Thymus (tissue), 11 donors: Measurements from ENCODE around the gene BACH2. TPM values are rescaled to one million over a fixed set of nuclear protein-coding genes. Genes with fewer than 3 reads are reported as not detected.

Source experiments
- DNase-seq, 9 donors: peaks; one replicate each; pipeline ENCODE4 v3.0.0-alpha.2; 2013; ENCODE audit warnings: low spot score in 9 of 9, low read depth in 6 of 9, missing footprints in 1 of 9
- H3K27ac ChIP-seq, 2 donors: one replicate each; pipeline ENCODE4 v1.5.1; 2013; ENCODE audit warnings: control low read depth in 1 of 2, low read depth in 1 of 2, low read length in 1 of 2, mild to moderate bottlenecking in 1 of 2, moderate library complexity in 1 of 2
- H3K27me3 ChIP-seq, 2 donors: one replicate each; pipeline ENCODE4 v1.5.1; 2013; ENCODE audit warnings: low read length in 1 of 2; ENCODE audit not compliant: control insufficient read depth in 2 of 2, insufficient read depth in 1 of 2
- H3K36me3 ChIP-seq, 2 donors: one replicate each; pipeline ENCODE4 v1.5.1; 2013; ENCODE audit warnings: low read length in 1 of 2, mild to moderate bottlenecking in 1 of 2, moderate library complexity in 1 of 2; ENCODE audit not compliant: control insufficient read depth in 2 of 2, insufficient read depth in 2 of 2
- H3K4me1 ChIP-seq, 2 donors: one replicate each; pipeline ENCODE4 v1.5.1; 2013; ENCODE audit warnings: low read length in 2 of 2; ENCODE audit not compliant: control insufficient read depth in 2 of 2, insufficient read depth in 2 of 2
- H3K4me3 ChIP-seq, 2 donors: one replicate each; pipeline ENCODE4 v1.5.1; 2013; ENCODE audit warnings: low read length in 2 of 2, control low read depth in 1 of 2, mild to moderate bottlenecking in 1 of 2
- H3K9me3 ChIP-seq, 2 donors: one replicate each; pipeline ENCODE4 v1.5.1; 2013; ENCODE audit warnings: low read length in 1 of 2, mild to moderate bottlenecking in 1 of 2; ENCODE audit not compliant: control insufficient read depth in 2 of 2, insufficient read depth in 1 of 2
- WGBS: extraction: QIAGEN DNeasy Blood & Tissue Kit; methylation state at CpG from one replicate; pipeline ENCODE4 v1.1.7; 2013; 5-methylcytosine and 5-hydroxymethylcytosine counted together
- polyA plus RNA-seq: library from polyadenylated mRNA; stranded (reverse); fragments of 200-250 nt; gene quantifications from one replicate; pipeline ENCODE4 v1.2.3, GENCODE V29; 2013
- total RNA-seq: library from RNA; stranded (reverse); fragments of 120-200 nt; gene quantifications from one replicate; pipeline ENCODE4 v1.2.4, GENCODE V29; 2013
- donor health status: healthy.

Gene BACH2
- total and polyA plus RNA-seq, 2 donors = 12.3 to 12.7 TPM

DNA sequence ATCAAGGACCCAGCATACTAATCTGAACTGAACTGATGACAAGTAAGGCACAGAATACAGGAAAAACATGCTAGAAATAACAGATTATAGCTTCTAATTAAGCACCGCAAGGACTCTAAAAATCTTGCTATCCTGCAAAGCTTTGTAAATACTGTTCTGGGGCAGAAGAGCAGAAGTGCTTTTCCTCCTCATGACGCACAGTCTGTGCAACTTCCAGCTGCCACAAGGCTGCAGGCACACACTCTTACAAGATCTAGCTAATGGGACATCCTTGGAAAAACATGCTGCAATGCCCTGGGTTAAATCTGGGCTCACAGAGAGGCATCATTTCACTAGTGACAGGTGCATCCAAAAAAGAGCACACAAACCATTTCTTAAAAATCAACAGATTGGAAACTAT is 213.8 kb downstream of the BACH2 start:
- Histone ChIP-seq H3K4me1 (peaks cover 32 to 52% of the 10 kb centered on the region in 2 donors), H3K36me3 (peaks cover 3 to 11% of the 10 kb centered on the region in 2 donors), H3K27ac (no peak overlapping the region), H3K4me3 (no peak overlapping the region), H3K9me3 (no peaks in the 10 kb centered on the region), H3K27me3 (no peaks in the 10 kb centered on the region)
- DNase-seq = no peak
- WGBS = 88% methylated on average over 2 of the region's 2 CpGs

DNA sequence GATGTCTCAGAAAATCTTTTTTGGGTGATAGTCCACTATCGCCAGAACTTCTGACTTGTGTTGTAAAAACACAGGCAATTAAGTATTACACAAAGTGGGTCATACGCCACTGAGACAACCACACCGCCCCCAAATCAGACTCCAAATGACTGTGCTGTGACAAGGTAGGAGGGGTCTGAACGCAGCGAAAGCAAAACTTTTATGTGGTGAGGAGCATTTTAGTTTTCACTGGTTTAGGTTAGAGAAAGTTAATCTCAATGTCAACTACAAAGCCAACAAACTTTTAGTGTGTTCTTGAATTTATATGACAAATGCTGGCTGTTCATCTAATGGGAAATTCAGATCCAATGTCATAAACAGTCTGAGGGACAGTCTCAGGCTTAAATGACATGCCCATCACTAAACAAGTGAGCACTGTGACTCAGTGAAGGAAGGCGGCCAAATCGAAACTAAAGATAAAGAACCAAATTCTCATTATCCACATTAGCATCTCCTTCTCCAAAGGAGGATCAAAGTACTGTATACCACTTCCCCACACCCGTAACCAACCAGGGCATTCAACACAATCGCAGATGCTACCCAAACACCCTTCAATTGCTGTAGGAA is 215.7 kb downstream of the BACH2 start:
- Histone ChIP-seq H3K4me3 (peak overlapping the region; percentile 27 to 28), H3K36me3 (peaks cover 0 to under 1% of the 10 kb centered on the region in 2 donors), H3K27ac (peak overlapping the region; percentile 57 to 80), H3K27me3 (no peaks in the 10 kb centered on the region), H3K4me1 (peaks cover 32 to 56% of the 10 kb centered on the region in 2 donors), H3K9me3 (no peaks in the 10 kb centered on the region)
- peak in 7 of 9 donors; percentile 56 to 88 (median 66) for DNase-seq
- 22% methylated on average over 9 of the region's 9 CpGs for WGBS

DNA sequence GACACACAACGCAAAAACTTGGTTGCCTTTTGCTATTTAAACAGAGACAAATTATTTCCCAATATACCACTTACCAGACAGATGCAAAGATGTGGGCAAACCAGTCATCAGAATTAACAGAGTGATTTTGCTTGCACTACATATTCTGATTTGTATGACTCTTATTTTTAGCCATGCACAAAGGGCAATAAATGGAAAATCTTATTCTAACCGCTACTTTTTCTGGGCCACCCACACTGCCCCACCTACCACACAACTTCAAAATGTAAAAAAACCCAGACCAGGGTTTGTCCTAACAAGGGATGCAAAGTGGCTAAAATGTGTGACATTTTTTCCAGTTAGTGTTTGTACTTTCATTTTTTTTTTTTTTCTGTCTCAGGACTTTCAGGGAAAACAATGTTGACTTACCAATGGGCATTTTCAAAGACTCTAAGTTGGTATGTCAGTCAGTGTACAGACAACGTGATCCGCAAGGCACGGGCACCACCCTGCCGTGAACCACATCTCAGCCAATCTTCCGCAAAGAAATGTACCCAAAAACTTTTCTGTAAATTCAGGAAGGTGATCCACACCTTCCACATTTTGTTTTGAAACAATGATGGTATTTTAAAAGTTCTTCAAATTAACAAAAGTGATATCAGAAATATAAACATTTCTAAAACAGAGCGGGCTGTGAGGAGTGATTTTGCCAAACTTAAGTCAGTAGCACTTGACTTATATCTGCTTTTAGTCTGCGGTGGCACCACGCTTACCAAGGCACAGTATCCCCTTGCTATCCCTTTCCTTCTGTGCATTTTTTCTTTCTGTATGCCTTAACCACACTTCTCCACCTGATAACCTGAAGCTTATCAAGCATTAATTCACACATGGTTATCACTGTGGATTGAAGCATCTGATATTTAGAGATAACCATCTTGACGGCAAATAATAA is 216.8 kb downstream of the BACH2 start:
- 91% methylated on average over 11 of the region's 11 CpGs for WGBS
- Histone ChIP-seq H3K9me3 (no peaks in the 10 kb centered on the region), H3K27ac (peak overlapping the region in 1 of 2 donors; percentile 80)

DNA sequence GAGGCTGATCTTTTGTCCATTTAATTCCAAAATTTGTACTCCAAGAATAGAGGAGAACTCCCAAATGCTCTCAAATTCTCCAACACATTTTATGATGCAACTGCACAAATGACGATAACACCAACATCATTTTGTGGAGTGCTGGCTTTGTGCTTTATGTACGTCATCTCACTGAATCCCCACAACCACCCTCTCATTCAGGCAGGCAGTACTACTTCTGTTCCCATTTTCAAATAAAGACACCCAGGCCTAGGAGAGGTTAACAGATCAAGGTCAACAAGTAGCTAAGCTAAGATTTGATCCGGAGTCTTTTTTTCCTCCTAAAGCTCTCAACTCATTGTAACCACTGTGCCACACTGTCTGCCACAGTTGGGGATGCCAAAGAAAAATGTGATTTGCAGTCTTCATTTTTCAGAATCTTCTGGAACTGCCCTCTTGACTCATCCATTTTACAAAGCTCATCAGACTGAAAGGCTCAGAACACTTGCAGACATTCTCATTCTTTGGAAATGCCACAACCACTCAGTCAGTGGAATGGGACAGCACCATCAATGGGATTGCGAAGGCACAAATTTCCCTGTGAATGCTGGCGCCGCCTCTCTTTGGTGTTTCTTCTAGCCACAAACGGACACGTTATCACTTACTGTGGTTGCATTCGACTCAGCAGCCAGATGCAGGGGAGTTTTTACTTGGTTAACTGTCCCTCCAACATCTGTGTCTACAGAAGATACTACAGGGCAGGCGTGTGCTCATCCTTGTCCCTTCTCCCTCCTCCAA is 217.9 kb downstream of the BACH2 start:
- H3K27me3 ChIP-seq = no peaks in the 10 kb centered on the region
- H3K9me3 ChIP-seq = no peaks in the 10 kb centered on the region
- DNase-seq = peak in 1 of 9 donors; percentile 53
- H3K27ac ChIP-seq = peak overlapping the region in 1 of 2 donors; percentile 48
- 49% methylated on average over 10 of the region's 10 CpGs for WGBS
- H3K4me1 ChIP-seq = peaks cover 25 to 41% of the 10 kb centered on the region in 2 donors
- H3K36me3 ChIP-seq = no peaks in the 10 kb centered on the region
- no peak overlapping the region for H3K4me3 ChIP-seq

More for the DNA sequence above, 216.8 kb downstream of the BACH2 start:
- no peaks in the 10 kb centered on the region for H3K36me3 ChIP-seq
- H3K4me1 ChIP-seq = peaks cover 32 to 49% of the 10 kb centered on the region in 2 donors
- no peaks in the 10 kb centered on the region for H3K27me3 ChIP-seq
- H3K4me3 ChIP-seq = peak overlapping the region in 1 of 2 donors; percentile 27
- peak in 1 of 9 donors; percentile 35 for DNase-seq

DNA sequence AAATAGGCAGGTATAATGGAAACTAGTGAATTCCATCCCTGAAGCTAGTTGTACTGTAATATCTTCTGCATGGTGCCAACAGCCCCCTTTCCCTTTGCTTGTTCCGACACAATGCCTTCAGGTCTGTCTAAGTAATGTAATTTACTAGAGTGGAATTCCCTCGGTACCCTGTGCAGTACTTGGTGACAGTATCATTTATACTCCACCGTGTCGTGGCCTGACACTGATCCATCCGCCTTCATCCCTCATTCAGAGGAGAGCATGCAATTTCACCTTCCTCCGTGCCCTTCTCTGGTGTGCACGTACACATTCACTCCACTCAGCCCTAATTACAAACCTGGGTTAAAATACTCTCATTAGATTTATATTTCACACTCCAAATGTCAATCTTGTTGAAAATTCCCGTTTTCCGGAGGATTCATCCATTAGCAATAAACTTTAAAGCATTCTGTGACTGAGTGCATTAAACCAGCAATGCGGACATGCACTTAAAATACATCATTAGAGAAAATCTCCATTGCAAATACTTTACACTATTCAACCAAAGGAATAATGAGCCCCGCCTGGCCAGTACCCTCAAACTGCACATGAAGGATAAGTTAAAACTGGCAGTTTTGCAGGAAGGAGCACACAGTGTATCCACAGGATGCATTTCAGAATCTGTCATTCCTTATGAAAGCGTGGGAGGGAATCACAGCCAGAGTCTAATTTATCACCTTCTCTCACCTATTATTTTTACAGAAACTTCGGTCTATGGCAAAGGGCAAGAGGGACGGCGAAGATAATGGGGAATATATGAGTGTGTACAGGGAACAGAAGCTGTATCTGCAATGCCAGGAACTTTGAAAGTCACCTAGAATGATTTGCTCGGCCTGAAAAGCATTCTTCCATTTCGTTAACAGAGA is 219.9 kb downstream of the BACH2 start:
- WGBS = 93% methylated on average over 17 of the region's 17 CpGs
- H3K27ac ChIP-seq = no peak overlapping the region
- peaks cover 26 to 43% of the 10 kb centered on the region in 2 donors for H3K4me1 ChIP-seq
- H3K36me3 ChIP-seq = no peaks in the 10 kb centered on the region
- H3K9me3 ChIP-seq = no peaks in the 10 kb centered on the region
- no peak overlapping the region for H3K4me3 ChIP-seq
- no peak for DNase-seq
- H3K27me3 ChIP-seq = no peaks in the 10 kb centered on the region

DNA sequence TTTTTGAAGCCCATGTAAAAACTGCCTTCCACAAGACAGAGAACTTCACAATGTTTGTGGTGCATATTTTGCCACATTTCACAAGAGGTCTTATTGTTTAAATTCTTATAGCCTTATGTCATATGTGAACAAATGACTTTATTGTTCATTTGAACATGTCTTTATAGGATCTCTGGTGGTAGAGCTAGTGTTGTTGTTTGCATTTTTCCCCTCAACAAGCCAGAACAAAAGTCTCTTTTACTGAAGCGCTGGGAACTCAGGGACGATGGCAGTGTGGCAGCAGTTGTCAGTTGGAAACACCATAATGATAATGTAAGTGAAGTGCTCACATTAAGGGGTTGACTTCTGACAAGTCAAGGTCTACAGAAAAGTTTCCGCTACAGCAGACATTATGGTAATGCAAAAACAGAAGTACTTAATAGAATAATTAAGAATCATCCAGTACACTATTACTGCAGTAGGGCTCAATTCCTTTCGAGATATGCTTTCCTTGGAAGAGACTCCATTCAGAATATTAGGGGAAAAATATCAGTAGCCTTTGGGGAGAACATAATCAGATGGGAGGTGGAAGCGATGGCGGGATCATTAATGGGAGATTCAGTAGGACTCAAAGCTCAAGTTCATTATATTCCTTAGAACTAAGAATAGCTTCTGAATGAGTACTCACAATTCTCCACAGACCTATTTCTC is 222.3 kb downstream of the BACH2 start:
- H3K27me3 ChIP-seq = no peaks in the 10 kb centered on the region
- 97% methylated on average over 6 of the region's 6 CpGs for WGBS

DNA sequence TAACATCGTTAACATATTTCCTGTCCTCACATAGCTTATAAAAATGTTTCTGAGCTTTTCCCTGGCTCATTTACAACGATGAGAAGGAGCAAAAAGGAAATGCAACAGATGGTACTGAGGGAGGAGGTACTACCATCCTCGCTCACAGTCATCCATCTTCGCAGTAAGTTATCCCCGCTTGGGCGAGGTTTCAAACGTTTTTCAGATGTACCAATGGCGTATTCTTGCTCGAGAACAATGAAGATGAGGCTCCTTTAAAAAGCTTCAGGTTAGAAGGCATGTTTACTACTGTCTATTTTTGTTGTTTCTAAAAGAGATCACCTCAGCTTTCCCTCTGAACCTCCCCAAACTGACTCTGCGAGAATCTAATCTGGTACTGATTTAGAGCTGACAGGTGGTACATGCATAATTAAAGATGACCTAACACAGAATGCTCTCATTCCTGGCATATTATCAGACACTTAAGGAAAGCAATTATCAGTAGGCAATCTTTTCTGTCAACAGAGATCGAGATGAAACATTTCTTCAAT is 223.6 kb downstream of the BACH2 start:
- Histone ChIP-seq H3K27me3 (no peaks in the 10 kb centered on the region), H3K27ac (no peak overlapping the region), H3K4me3 (no peak overlapping the region), H3K4me1 (peaks cover 5 to 13% of the 10 kb centered on the region in 2 donors), H3K9me3 (no peaks in the 10 kb centered on the region), H3K36me3 (peaks cover 0 to 4% of the 10 kb centered on the region in 2 donors)
- no peak for DNase-seq
- 85% methylated on average over 11 of the region's 11 CpGs for WGBS

More for the DNA sequence above, 222.3 kb downstream of the BACH2 start:
- no peaks in the 10 kb centered on the region for H3K9me3 ChIP-seq
- H3K27ac ChIP-seq = no peak overlapping the region
- H3K4me3 ChIP-seq = no peak overlapping the region
- DNase-seq = no peak
- peaks cover 12 to 22% of the 10 kb centered on the region in 2 donors for H3K4me1 ChIP-seq
- H3K36me3 ChIP-seq = peaks cover 0 to 4% of the 10 kb centered on the region in 2 donors
